Thoracic aorta (tissue), 2 donors: ENCODE results near the gene CCNL1. TPM values are rescaled to one million over a fixed set of nuclear protein-coding genes. Genes with fewer than 3 reads are reported as not detected.
A peak's percentile ranks its signal among the peaks of the same experiment; 100 is the strongest.

Source experiments
- ATAC-seq: fragments of 150-250 bp; one replicate; pipeline ENCODE4 v1.8.0; 2017; ENCODE audit warnings: low read depth; ENCODE audit not compliant: insufficient number of reproducible peaks, low FRiP score
- DNase-seq: peaks from one replicate; pipeline ENCODE4 v3.0.0-alpha.2; 2020; ENCODE audit warnings: low spot score
- H3K27ac ChIP-seq, 2 donors: fragments of 200-600 bp; sonication (generic); 1 replicate in 1 of 2; 2 replicates in 1 of 2; pipeline ENCODE4 v1.5.1; 2016; ENCODE audit warnings: mild to moderate bottlenecking in 2 of 2, moderate library complexity in 2 of 2
- H3K27me3 ChIP-seq: fragments of 200-600 bp; sonication (generic); replicated peaks from 2 replicates; pipeline ENCODE4 v1.6.0; 2016; ENCODE audit warnings: mild to moderate bottlenecking; ENCODE audit not compliant: insufficient read depth
- H3K36me3 ChIP-seq: fragments of 200-600 bp; sonication (generic); one replicate; pipeline ENCODE4 v1.5.1; 2016
- H3K4me1 ChIP-seq, 2 donors: fragments of 200-600 bp; sonication (generic); 1 replicate in 1 of 2; 2 replicates in 1 of 2; pipeline versions ENCODE4 v1.5.1 to v1.6.0; 2016; ENCODE audit warnings: low read depth in 2 of 2, mild to moderate bottlenecking in 1 of 2; ENCODE audit not compliant: control insufficient read depth in 1 of 2
- H3K4me3 ChIP-seq: fragments of 200-600 bp; sonication (generic); 2 replicates; pipeline ENCODE4 v1.5.1; 2016; ENCODE audit warnings: mild to moderate bottlenecking
- H3K9me3 ChIP-seq: fragments of 200-600 bp; sonication (generic); 2 replicates; pipeline ENCODE4 v1.5.1; 2016
- CTCF ChIP-seq: fragments of 200-600 bp; sonication (generic); IDR thresholded peaks from one replicate; pipeline ENCODE4 v1.5.1; 2019; ENCODE audit warnings: antibody characterized with exemption
- total RNA-seq, 2 donors: library from RNA; depleted of rRNA; stranded (reverse); fragments of >200 nt; gene quantifications; one replicate each; pipeline versions ENCODE4 v1.1.0 to v1.2.3, GENCODE V29; 2016

CCNL1 gene
- total RNA-seq, 2 donors from 2014 or later: 210 to 387 TPM

GRCh38 chr3:157130467-157131251 is 29.3 kb downstream of the CCNL1 start:
- Histone ChIP-seq H3K27me3 (no peaks in the 10 kb centered on the region), H3K27ac (peak overlapping the region; percentile 47 to 76), H3K36me3 (no peaks in the 10 kb centered on the region), H3K4me1 (peaks cover 20 to 71% of the 10 kb centered on the region in 2 donors), H3K9me3 (no peaks in the 10 kb centered on the region), H3K4me3 (peak overlapping the region; percentile 2)
- ATAC-seq (no peak), DNase-seq (no peak)
- peak; percentile 40 for TF ChIP-seq CTCF

- DNase-seq (no peak), ATAC-seq (no peak)
- no peak for TF ChIP-seq CTCF
- no peaks in the 10 kb centered on the region for H3K36me3 ChIP-seq
- peaks cover 15 to 64% of the 10 kb centered on the region in 2 donors for H3K4me1 ChIP-seq
- no peaks in the 10 kb centered on the region for H3K9me3 ChIP-seq
- peak overlapping the region in 1 of 2 donors; percentile 47 for H3K27ac ChIP-seq
- H3K4me3 ChIP-seq: peak overlapping the region; percentile 2
- H3K27me3 ChIP-seq: no peaks in the 10 kb centered on the region
These were observed 30.0 kb downstream of the CCNL1 start for GRCh38 chr3:157129803-157130466.

GRCh38 chr3:157128771-157129681 is 30.9 kb downstream of the CCNL1 start:
- DNase-seq: no peak
- Histone ChIP-seq H3K4me3 (no peak overlapping the region), H3K27ac (peak overlapping the region; percentile 13 to 26), H3K9me3 (no peaks in the 10 kb centered on the region), H3K4me1 (peaks cover 15 to 56% of the 10 kb centered on the region in 2 donors), H3K36me3 (no peaks in the 10 kb centered on the region), H3K27me3 (no peaks in the 10 kb centered on the region)
- TF ChIP-seq CTCF: no peak
- no peak for ATAC-seq

GRCh38 chr3:157127831-157128767 is 31.8 kb downstream of the CCNL1 start:
- DNase-seq: peak; percentile 41
- Histone ChIP-seq H3K4me3 (no peak overlapping the region), H3K27me3 (no peaks in the 10 kb centered on the region), H3K27ac (peak overlapping the region; percentile 26 to 71), H3K9me3 (no peaks in the 10 kb centered on the region), H3K4me1 (peaks cover 9 to 47% of the 10 kb centered on the region in 2 donors), H3K36me3 (no peaks in the 10 kb centered on the region)
- no peak for TF ChIP-seq CTCF
- peak; percentile 52 for ATAC-seq
